Esophagus squamous epithelium (tissue), 4 donors: ENCODE data around the gene ANGPT4.

Experiments
- POLR2A ChIP-seq, 4 donors: fragments of 450-650 bp; IDR thresholded peaks; one replicate each; pipeline ENCODE4 v1.6.1; 2017; ENCODE audit warnings: antibody characterized with exemption in 4 of 4, mild to moderate bottlenecking in 4 of 4, moderate library complexity in 3 of 4
- TF ChIP-seq, protein P1 (sequence below), 6 experiments: fragments of 450-650 bp in 4 of 6; fragments of 200-600 bp in 2 of 6; sonication (generic) in 2 of 6; IDR thresholded peaks; one replicate each; pipeline ENCODE4 v1.5.1; 2016 to 2019; ENCODE audit warnings: antibody characterized with exemption in 6 of 6, mild to moderate bottlenecking in 4 of 6, moderate library complexity in 4 of 6

DNA sequence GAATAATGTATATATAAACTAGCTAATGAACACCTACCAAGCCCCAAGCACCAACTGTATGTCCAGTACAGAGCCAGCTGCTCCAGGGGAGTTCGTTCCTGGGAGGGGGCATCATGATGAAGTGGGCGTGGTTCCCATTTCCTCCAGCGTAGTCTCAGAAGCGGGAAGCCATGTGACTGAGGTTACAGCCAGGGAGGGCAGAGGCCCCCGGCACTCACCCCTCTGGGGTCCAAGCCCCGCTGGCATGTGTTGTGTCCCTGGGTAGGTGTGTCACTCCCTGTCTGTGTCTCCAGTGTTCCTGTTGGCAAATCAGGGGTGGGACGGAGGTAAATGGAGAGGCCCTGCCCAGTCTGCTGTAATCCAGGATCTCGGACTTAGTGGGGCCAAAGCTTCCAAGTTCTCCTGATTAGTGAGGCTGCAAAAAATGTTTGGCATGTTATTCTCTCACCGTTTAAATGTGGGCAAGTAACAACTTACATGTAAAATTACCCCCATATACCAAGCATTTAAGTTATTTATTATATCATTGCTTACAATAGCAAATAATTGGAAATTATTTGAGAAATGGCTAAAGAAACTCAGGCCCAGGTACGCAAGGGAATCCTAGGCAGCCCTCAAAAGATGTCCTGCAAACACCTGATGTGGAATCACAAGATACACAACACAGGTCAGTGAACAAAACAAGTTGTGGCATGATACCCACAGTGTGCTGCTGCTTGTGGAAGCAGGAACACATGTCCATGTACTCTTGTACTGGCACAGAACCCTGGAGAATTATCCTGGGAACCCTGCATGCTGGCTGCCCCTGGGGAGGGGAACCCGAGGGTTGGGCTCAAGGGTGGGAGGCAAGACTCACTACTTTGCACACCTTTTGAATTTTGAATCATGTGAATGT lies 60.4 kb downstream of the ANGPT4 start:
- TF ChIP-seq POLR2A (IDR thresholded peaks at IDR 0.05), result no peak
- TF ChIP-seq, protein P1, sequence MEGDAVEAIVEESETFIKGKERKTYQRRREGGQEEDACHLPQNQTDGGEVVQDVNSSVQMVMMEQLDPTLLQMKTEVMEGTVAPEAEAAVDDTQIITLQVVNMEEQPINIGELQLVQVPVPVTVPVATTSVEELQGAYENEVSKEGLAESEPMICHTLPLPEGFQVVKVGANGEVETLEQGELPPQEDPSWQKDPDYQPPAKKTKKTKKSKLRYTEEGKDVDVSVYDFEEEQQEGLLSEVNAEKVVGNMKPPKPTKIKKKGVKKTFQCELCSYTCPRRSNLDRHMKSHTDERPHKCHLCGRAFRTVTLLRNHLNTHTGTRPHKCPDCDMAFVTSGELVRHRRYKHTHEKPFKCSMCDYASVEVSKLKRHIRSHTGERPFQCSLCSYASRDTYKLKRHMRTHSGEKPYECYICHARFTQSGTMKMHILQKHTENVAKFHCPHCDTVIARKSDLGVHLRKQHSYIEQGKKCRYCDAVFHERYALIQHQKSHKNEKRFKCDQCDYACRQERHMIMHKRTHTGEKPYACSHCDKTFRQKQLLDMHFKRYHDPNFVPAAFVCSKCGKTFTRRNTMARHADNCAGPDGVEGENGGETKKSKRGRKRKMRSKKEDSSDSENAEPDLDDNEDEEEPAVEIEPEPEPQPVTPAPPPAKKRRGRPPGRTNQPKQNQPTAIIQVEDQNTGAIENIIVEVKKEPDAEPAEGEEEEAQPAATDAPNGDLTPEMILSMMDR (IDR thresholded peaks at IDR 0.05), result no peak
